Measurements from ENCODE around the gene GCSAM. TPM values are rescaled to one million over a fixed set of nuclear protein-coding genes. Genes with fewer than 3 reads are reported as not detected.
A peak's percentile ranks its signal among the peaks of the same experiment; 100 is the strongest.

Gene GCSAM
- polyA plus RNA-seq, 3 donors = 0.74 to 2.1 (median 1.3) TPM

DNA sequence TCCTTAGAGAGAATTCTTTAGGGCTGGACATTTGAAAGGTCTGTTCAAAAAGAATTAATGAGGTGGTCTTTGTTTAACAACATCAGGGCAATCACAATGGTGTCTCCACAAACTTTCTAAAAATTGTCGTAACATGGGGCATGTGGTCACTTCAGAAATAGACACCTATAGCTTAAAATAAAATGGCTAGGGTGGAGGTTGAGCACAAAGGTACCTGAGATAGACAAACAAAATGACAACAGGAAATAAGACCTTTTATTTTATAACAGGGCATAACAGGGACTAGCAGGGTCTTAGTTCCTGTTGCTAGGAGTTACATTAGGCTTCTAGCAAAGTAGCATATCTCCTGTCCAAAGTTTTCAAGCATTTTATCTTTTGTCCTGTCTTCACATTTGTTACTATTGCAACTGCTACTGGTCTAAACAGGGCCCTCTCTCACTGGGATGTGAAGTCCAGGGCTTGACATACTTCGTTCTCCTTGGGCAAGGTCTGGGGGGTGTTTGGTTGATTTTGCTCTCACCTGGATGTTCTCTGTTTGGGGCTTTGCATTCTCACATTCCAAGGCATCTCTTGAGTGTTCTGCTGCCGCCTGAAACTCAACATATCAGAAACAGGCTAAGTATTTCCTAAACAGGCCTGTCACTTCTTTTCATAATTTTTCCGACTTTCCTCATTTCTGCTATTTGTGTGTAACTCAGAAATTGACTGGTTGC, 3.0 kb downstream of the GCSAM start:
- DNase-seq = no peak

DNA sequence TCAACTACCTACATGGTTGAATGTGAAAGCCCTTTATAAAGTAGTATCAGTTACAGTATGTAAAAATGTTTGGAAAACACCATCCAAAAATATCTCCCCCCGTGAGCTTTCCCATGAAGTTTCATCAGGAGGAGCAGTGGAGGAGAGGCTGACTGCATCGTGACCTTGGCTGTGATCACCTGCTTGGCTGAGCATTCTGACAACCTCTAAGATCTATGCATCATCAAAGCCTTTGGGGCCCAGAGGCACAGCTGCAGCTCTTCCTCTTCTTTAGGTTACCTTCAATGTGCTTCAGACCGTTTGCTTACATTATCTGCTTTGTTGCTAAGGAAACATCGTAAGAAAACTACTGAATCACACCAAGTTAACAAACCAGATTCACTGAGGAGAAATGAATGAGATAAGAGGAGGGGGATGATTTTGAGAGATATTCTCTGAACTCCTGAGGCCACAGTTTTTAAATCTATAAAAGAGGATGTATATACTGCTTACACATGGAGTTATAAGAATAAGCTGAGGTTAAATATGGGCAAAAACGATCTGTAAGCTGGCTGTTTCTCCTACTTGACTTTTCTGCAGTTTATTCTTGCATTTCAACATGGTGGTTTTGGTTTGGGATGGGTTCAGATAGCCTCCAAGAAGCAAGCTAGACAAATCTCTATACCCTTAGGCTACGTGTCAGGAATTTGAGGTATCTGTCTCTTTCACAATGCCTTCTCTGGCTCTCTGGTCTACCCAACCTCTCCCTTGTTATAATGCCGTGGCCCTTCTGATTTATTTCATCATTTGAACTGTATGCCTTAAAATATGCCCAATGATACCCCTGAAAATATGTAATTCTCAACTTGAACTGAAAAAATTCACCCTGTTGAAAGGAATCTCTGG, 4.0 kb downstream of the GCSAM start:
- peak; percentile 44 for DNase-seq

GRCh38 chr3:112127522-112128494, 5.2 kb downstream of the GCSAM start:
- DNase-seq = no peak

- peak; percentile 81 for DNase-seq
Observed at GRCh38 chr3:112126511-112126911, 6.5 kb downstream of the GCSAM start.

DNA sequence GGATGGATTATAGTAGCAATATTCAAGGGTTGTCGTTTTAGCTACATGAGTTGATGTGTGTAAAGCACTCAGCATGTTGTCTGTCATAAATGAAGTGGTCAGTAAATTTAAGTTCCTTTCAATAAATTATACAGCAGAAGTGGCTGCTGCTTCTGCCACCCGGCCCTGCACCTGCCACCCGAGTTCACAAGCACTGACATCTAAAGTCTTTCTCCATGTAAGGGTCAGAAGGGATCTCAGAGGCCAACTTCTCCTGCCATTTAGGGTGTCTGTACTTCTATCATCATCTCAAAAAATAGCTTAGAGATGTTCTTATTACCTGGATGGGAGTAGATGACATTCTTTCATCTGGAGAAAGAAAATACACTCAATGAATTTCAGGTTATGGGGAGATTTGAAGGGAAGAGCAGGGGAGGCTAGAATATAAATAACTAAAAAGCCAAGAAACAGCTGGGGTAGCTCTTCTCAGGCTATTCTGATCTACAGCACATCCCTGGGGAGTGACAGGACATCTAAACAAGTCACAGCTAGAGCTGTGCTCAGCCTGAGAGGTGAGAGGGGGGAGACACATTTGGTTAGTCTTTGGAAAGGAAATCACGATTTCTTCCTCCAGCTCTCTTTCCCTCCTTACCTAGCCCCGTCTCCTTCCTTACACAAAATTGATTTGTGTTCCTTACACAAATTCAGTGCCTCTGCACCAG, 8.0 kb downstream of the GCSAM start:
- DNase-seq = no peak

DNA sequence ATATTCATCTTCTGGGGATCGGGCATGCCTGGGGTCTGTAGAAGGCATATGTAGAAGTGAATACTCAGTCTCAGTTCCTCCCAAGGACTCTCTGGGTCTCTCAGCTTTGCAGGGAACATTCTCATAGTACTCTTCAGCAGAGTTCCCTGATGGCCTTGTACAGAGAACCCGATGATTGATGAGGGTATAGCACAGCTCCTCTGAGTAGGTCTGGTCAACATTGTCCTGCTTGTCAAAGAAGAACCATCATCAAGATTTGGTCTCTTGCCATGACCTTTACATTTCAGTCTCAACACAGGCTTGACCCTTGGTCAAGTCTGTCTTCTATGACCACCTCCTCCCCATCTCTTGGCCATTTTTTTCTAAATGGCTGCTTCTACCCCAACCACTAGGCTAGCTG, 9.5 kb downstream of the GCSAM start:
- DNase-seq = no peak

- DNase-seq = no peak
Observed at GRCh38 chr3:112122870-112123269, 10.2 kb downstream of the GCSAM start.

DNA sequence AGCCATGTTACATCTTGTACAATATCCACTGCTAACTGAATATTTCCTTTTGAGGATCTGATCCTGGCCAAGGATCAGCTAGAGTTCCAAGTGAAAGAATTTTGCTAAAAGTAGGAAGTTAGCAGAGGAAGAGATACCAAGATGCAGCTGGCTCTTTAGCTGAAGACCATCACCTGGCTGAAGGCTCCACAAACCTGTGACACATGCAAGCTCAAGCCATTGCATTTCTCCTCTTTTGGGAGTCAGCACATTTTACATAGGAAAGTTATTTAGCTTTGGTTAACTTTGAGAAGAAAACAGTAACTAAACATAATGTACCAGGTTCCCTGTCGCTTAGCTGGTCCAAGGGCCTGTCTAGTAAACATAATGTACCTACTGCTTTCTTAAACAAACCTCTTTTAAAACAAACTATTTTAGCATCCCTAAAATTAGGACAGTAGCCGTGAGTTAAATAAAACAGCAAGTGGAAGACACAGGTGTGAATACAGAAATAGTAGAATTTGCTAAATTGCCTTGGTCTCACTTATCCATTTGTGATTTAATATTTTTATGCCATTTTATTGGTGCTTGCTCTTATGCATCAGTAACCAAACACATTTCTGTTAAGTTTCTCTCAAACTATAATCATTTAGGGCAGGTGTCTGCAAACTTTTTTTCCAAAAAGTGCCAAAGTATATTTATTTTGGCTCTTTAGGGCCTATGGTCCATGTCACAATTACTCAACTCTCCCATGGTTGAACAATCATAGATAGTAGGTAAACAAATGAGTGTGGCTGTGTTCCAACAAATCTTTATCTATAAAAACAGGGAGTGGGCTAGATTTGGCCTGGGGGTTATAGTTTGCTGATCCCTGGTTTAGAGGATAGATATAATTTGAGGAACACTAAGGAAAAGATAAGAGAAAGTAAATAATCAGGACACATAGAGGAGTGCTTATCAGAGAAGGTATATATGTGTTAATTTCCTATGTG, 11.2 kb downstream of the GCSAM start:
- no peak for DNase-seq

DNA sequence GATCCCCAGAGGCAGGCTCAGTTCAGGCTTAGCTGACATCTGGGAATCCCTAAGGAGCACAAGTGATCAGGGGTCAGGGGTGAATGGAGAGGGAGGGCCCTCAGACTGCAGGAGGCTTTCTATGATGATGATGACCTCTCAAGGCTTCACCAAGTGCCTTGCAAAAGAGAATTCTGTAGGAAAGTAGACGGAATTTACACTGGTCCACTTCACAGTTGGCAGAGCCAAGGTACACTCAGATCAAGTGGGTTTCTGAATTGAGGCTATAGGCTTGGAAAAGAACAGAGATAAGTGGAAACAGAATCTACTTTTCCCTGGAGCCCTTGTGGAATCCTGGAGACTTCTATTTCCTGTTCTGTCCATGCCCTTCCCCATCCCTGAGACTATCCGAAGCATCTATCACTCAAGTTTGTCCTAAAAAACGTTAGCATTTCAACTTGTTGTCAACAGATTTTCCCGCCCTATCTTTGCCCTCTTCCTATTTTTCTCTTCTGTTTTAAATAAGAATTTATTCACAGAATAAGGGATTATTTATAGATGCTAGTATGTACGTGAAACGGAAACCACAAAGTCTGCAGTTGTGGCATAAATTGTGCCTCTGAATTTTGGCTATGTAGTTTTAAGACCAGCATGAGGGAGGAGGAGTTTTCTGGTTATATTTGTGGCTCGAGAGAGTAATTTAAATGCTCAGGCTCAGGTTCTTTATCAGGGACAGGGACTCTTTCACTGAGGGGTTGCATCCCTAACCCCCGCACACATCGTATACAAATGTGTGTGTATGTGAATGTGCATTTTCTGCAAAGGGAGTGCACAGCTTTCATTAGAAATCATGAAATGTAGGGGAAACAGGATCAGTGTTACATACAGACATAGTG, 12.8 kb downstream of the GCSAM start:
- DNase-seq = no peak

- no peak for DNase-seq
Observed at GRCh38 chr3:112117841-112118571, 15.0 kb downstream of the GCSAM start.

GRCh38 chr3:112117415-112117814, 15.6 kb downstream of the GCSAM start:
- DNase-seq = no peak

- no peak for DNase-seq
Observed at GRCh38 chr3:112116748-112117186, 16.3 kb downstream of the GCSAM start.

DNA sequence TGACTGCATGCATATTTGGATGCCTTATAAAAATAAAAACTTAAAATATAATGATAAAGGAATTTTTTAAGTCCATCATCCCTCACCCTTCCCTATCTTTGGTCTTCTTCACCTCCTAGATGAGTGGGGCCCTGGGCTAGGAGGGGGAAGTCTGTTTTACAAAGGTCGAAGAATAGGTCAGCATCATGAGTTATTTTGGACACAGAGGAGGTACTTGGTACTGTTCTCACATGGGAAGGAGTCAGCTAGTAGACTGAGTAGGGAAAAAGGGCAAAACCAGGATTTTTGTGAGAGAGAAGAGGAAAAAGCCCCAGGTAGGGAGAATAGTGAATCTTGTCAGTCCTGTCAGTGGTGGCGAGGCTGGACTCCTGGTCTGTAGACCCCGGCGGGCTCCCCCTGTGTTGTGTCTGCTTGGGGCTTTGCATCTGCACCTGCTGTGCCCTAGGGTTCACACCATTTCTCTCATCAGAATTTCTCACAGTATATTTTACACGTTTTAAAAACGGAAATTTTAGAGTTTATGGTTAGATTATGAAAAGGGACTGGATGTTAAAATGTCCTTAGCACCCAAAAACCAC, 17.2 kb downstream of the GCSAM start:
- DNase-seq = no peak

DNA sequence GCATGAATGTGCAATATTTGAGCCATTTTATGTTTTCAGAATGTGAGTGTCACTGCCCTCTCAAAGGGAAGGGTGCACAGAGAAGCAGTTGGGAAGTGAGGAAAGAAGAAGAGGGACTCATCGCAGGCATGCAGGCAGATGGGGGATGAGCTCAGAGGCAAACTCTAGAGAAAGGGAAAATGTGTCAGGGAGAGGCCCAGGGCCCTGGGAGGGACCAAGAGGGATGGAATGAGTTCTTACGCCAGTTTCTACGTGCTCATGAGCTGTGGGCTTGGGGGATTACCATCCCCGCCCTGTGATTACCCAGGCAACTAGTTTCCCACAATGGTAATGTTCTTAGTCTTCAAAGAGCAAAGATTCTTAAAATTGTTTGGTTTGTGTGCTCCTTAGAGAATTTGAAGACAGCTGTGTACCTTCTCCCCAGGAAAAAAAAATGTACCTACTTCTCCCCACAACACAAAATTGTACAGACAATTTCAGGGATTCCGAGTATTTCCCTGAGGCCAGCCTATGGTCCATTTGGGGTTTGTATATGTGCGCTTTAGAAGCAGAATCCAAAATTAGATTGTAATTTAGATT, 17.8 kb downstream of the GCSAM start:
- no peak for DNase-seq

DNA sequence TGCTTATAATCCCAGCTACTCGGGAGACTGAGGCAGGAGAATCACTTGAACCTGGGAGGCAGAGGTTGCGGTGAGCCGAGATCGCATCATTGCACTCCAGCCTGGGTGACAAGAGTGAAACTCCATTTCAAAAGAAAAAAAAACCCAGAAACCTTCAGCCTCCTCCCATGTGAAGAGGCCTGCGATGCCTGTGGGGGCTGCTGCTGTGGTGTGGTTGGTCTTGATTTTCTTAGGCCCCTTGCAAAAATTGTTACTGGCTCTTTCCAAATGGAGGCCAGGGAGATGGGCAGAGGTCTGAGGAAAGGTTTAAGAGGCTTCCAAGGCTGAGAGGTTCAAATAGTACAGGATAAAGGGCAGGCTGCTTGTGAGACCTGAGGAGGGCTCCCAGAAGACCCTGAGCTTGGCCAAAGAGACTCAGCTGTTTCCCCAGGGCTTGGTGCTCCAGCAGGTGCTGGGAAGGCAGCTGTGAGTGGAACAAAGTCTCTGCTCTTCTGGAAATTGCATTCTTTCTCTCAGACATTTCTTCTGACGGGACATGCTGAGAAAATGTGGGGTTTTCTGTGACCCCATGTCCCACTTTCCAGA, 18.4 kb downstream of the GCSAM start:
- no peak for DNase-seq

DNA sequence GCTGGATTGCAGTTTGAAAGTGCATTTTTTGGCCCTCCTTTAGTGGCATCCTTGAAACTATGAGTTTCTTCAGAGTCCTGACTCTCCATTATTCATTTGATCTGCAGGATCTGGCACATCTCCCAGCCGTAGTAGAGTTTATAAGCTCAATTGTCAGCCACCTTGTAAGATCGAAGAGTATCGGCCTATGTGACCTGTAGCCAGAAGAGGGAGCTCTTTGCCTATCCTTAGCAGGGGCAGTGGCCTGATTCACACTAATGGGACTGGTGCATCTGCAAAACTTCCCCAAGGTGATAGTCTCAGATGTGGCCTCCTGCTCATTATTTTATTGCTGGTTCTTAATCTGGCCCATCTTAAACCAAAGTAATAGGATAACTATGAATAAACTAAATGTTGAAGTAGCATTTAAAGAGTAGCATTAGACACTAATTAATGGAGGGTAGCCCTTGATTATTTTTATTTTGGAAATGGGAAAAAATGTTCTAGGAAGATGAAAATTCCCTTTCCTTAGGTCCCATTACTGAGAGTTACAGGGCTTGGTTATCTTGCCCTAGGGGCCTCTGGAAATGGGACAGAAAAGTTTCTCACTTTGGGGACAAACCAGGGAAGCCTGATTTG, 21.2 kb downstream of the GCSAM start:
- no peak for DNase-seq

GRCh38 chr3:112109322-112109721, 23.7 kb downstream of the GCSAM start:
- no peak for DNase-seq
